Skeletal muscle satellite cell (primary cell): ENCODE measurements around the gene PCNP. TPM values are rescaled to one million over a fixed set of nuclear protein-coding genes. Genes with fewer than 3 reads are reported as not detected.

Experiments used
- small RNA-seq: library from RNA; depleted of rRNA; stranded (forward); fragments of <200 nt; gene quantifications from one replicate; pipeline ENCODE3, GENCODE V24; 2012

The PCNP gene

Small RNA genes lying within 50 kb of the gene (small RNA-seq; reads per million reads assigned to genes)
- not detected for gene RF00019
- not detected for gene RNU6-1256P
